MM.1S (cell line): ENCODE data around the gene SPTSSB.

Source experiments
- CTCF ChIP-seq: fragments of 300-600 bp; sonication (generic); IDR thresholded peaks from 2 replicates; pipeline ENCODE4 v1.5.1; 2016; ENCODE audit warnings: antibody characterized with exemption, low read length, mixed read lengths
- EZH2 ChIP-seq: fragments of 300-600 bp; sonication (generic); optimal IDR thresholded peaks from 2 replicates; pipeline ENCODE3; 2017; ENCODE audit warnings: low read depth, mild to moderate bottlenecking, antibody characterized with exemption, low read length, mixed read lengths
- EZH2phosphoT487 ChIP-seq: fragments of 300-600 bp; sonication (generic); IDR thresholded peaks from 2 replicates; pipeline ENCODE4 v1.6.1; 2018; ENCODE audit warnings: antibody characterized with exemption, low read length

GRCh38 chr3:161339517-161340500 is 31.5 kb downstream of the SPTSSB start:
- TF ChIP-seq CTCF (no peak), EZH2 (no peak), EZH2phosphoT487 (no peak)
